Mesothelial cell of epicardium (in vitro differentiated cells): ENCODE measurements around the gene KIF4A. TPM values are rescaled to one million over a fixed set of nuclear protein-coding genes. Genes with fewer than 3 reads are reported as not detected.

Experiments used
- DNase-seq, 2 experiments: peaks; one replicate each; pipeline ENCODE4 v3.0.0; 2021; ENCODE audit warnings: low spot score in 2 of 2; ENCODE audit not compliant: unreplicated experiment in 2 of 2
- H3K27ac Mint-ChIP-seq: 2 replicates; pipeline ENCODE4 v1.8.0; 2021; ENCODE audit warnings: mixed read lengths
- H3K27me3 Mint-ChIP-seq: 2 replicates; pipeline ENCODE4 v1.8.0; 2021; ENCODE audit warnings: low read depth, mixed read lengths
- H3K36me3 Mint-ChIP-seq: 2 replicates; pipeline ENCODE4 v1.8.0; 2021; ENCODE audit warnings: mixed read lengths
- H3K4me1 Mint-ChIP-seq: 2 replicates; pipeline ENCODE4 v1.8.0; 2021; ENCODE audit warnings: mixed read lengths
- H3K4me3 Mint-ChIP-seq: 2 replicates; pipeline ENCODE4 v1.8.0; 2021; ENCODE audit warnings: mild to moderate bottlenecking, moderate library complexity, mixed read lengths
- H3K9me3 Mint-ChIP-seq: 2 replicates; pipeline ENCODE4 v1.8.0; 2021; ENCODE audit warnings: mixed read lengths
- CTCF ChIP-seq: fragments of 200-600 bp; sonication (generic); IDR thresholded peaks from one replicate; pipeline ENCODE4 v1.5.0; 2021; ENCODE audit warnings: antibody characterized with exemption; ENCODE audit not compliant: unreplicated experiment
- total RNA-seq: library from RNA; stranded (reverse); gene quantifications from 3 replicates; pipeline ENCODE4 v1.2.1, GENCODE V29; 2021

Gene KIF4A
- total RNA-seq, 1 donor from 2014 or later: 12.2 TPM

GRCh38 chrX:70279081-70279480, 10.8 kb upstream of the KIF4A start:
- H3K36me3 Mint-ChIP-seq: peaks cover 7% of the 10 kb centered on the region
- no peak for TF ChIP-seq CTCF
- H3K27me3 Mint-ChIP-seq: no peaks in the 10 kb centered on the region
- peaks cover 24% of the 10 kb centered on the region for H3K9me3 Mint-ChIP-seq
- H3K4me1 Mint-ChIP-seq: no peaks in the 10 kb centered on the region
- no peak for DNase-seq
- H3K27ac Mint-ChIP-seq: no peak overlapping the region
- no peak overlapping the region for H3K4me3 Mint-ChIP-seq

GRCh38 chrX:70280573-70280972, 9.3 kb upstream of the KIF4A start:
- H3K27me3 Mint-ChIP-seq: no peaks in the 10 kb centered on the region
- peaks cover 24% of the 10 kb centered on the region for H3K9me3 Mint-ChIP-seq

GRCh38 chrX:70281951-70282350, 8.0 kb upstream of the KIF4A start, which contains the start of gene RAB41:
RAB41 (plus strand) TSS chrX:70282172; CDS start chrX:70282218, 46 bp downstream.
- H3K4me1 Mint-ChIP-seq: no peaks in the 10 kb centered on the region
- TF ChIP-seq CTCF: no peak
- H3K4me3 Mint-ChIP-seq: no peak within 1 kb of the TSS
- peaks cover 24% of the 10 kb centered on the region for H3K9me3 Mint-ChIP-seq
- no peak within 1 kb of the TSS for H3K27ac Mint-ChIP-seq
- H3K36me3 Mint-ChIP-seq: peaks cover 11% of the 10 kb centered on the region
- DNase-seq: no peak
- H3K27me3 Mint-ChIP-seq: no peaks in the 10 kb centered on the region

More at GRCh38 chrX:70280573-70280972, 9.3 kb upstream of the KIF4A start:
- TF ChIP-seq CTCF: no peak
- Mint-ChIP-seq H3K27ac (no peak overlapping the region), H3K4me1 (no peaks in the 10 kb centered on the region), H3K4me3 (no peak overlapping the region), H3K36me3 (peaks cover 7% of the 10 kb centered on the region)
- DNase-seq: no peak

- peaks cover 3% of the 10 kb centered on the region for H3K9me3 Mint-ChIP-seq
These were observed 624 bp upstream of the KIF4A start for GRCh38 chrX:70289168-70289792.

GRCh38 chrX:70292788-70293187, 2.9 kb downstream of the KIF4A start:
- Mint-ChIP-seq H3K27ac (no peak overlapping the region), H3K27me3 (no peaks in the 10 kb centered on the region), H3K36me3 (no peaks in the 10 kb centered on the region), H3K4me3 (no peak overlapping the region), H3K4me1 (peaks cover 22% of the 10 kb centered on the region), H3K9me3 (no peaks in the 10 kb centered on the region)
- DNase-seq: no peak
- TF ChIP-seq CTCF: no peak

More at GRCh38 chrX:70289168-70289792, 624 bp upstream of the KIF4A start:
- Mint-ChIP-seq H3K36me3 (peaks cover 5% of the 10 kb centered on the region), H3K4me1 (peaks cover 22% of the 10 kb centered on the region), H3K27me3 (no peaks in the 10 kb centered on the region), H3K27ac (peak overlapping the region; percentile 43), H3K4me3 (peak overlapping the region; percentile 91)
- no peak for TF ChIP-seq CTCF
- DNase-seq: no peak
